BJ (cell line): ENCODE data around the gene ST3GAL4. TPM values are rescaled to one million over a fixed set of nuclear protein-coding genes. Genes with fewer than 3 reads are reported as not detected.

Experiments used
- CTCF ChIA-PET: fragments of 350-600 bp; formaldehyde crosslinking; extraction: SDS; loops from one replicate; lab custom pipeline; 2021; ENCODE audit warnings: antibody characterized with exemption, inconsistent platforms; lab: Yijun Ruan, JAX
- POLR2A ChIA-PET: fragments of 300-600 bp; sonication (Branson Sonifier 250); formaldehyde crosslinking; extraction: SDS; loops from one replicate; lab custom pipeline; 2021; ENCODE audit warnings: antibody characterized with exemption; lab: Charles Lee
- DNase-seq: peaks from one replicate; pipeline ENCODE4 v3.0.0-alpha.2; 2011; ENCODE audit warnings: low read depth
- H3K27me3 ChIP-seq: 2 replicates; pipeline ENCODE4 v1.6.0; 2011; ENCODE audit warnings: low read length; ENCODE audit not compliant: control insufficient read depth, insufficient read depth
- H3K36me3 ChIP-seq: 2 replicates; pipeline ENCODE4 v1.5.1; 2011; ENCODE audit warnings: low read length; ENCODE audit not compliant: control insufficient read depth, insufficient read depth
- H3K4me3 ChIP-seq: 2 replicates; pipeline ENCODE4 v1.5.1; 2011; ENCODE audit warnings: low read depth, mild to moderate bottlenecking, control low read depth, low read length
- polyA plus RNA-seq: library from polyadenylated mRNA; depleted of rRNA; stranded (reverse); fragments of >200 nt; gene quantifications from 2 replicates; pipeline ENCODE4 v1.2.3, GENCODE V29; 2011
- TF ChIP-seq, protein P1 (sequence below): IDR thresholded peaks from 2 replicates; pipeline ENCODE4 v1.5.1; 2011; ENCODE audit warnings: low read depth, mild to moderate bottlenecking, control low read depth, inconsistent platforms, low read length, moderate library complexity; ENCODE audit not compliant: insufficient read depth

Gene ST3GAL4
- polyA plus RNA-seq, 1 experiment: 31.8 TPM

DNA sequence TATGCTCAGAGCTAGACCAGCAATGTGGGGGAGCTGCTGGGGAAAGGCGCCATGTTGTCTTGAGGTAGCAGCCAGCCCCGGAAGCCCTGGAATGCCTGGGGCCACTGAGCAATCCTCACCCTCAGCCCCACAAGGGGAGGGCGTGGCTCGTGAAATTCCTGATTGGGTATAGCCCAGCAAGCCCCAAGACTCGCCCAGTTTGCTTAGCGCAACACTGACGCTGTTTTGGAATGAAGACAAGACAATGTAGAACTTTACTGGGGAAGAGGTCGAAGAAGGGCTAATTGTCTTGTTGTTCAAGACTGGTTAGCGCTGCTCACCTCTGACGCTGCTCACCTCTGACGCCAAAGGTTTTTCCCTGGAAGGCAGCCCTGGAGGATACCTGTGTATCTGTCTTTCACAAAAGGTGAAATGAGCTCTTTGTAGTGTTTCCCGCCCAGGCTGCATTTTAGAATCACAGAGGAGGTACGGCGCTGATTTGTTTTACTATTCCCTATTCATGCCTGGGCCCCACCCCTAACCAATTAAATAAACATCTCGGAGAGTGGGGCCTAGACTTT lies 47.6 kb downstream of the ST3GAL4 start:
- DNase-seq: no peak
- CTCF ChIA-PET: interaction anchor here (0.9 kb wide), 1 partner anchor 92 kb away, joined by 5 read pairs; no protein-coding TSS in a partner anchor
- TF ChIP-seq, protein P1, sequence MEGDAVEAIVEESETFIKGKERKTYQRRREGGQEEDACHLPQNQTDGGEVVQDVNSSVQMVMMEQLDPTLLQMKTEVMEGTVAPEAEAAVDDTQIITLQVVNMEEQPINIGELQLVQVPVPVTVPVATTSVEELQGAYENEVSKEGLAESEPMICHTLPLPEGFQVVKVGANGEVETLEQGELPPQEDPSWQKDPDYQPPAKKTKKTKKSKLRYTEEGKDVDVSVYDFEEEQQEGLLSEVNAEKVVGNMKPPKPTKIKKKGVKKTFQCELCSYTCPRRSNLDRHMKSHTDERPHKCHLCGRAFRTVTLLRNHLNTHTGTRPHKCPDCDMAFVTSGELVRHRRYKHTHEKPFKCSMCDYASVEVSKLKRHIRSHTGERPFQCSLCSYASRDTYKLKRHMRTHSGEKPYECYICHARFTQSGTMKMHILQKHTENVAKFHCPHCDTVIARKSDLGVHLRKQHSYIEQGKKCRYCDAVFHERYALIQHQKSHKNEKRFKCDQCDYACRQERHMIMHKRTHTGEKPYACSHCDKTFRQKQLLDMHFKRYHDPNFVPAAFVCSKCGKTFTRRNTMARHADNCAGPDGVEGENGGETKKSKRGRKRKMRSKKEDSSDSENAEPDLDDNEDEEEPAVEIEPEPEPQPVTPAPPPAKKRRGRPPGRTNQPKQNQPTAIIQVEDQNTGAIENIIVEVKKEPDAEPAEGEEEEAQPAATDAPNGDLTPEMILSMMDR: no peak

DNA sequence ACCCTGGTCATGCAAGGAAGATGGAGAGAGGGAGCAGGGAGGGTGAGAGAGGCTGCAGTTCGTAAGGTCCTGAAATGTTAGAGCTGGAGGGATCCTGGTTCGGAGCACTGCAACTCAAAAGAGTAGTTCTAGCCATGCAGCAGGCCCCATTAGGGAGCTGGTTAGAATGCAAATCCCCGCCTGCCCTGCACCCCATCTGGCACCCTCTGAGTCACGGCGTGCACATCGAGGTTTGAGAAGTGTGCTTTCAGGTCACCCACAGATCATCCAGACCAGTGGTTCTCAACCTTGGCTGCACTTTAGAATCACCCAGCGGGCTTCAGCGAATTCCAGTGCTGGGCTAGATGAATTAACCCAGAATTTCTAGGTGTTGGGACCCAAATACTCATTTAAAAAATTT lies 48.2 kb downstream of the ST3GAL4 start:
- POLR2A ChIA-PET: no interaction called here
- Histone ChIP-seq H3K27me3 (no peaks in the 10 kb centered on the region), H3K36me3 (peaks cover 13% of the 10 kb centered on the region), H3K4me3 (no peak overlapping the region)
- DNase-seq: no peak
- TF ChIP-seq, protein P1: no peak
- CTCF ChIA-PET: interaction anchor here (0.9 kb wide), 1 partner anchor 93 kb away, joined by 5 read pairs; no protein-coding TSS in a partner anchor

More for the DNA sequence above, 47.6 kb downstream of the ST3GAL4 start:
- H3K4me3 ChIP-seq: no peak overlapping the region
- peaks cover 10% of the 10 kb centered on the region; the same call in 1 of the 2 replicates for H3K36me3 ChIP-seq
- POLR2A ChIA-PET: no interaction called here
- no peaks in the 10 kb centered on the region for H3K27me3 ChIP-seq

DNA sequence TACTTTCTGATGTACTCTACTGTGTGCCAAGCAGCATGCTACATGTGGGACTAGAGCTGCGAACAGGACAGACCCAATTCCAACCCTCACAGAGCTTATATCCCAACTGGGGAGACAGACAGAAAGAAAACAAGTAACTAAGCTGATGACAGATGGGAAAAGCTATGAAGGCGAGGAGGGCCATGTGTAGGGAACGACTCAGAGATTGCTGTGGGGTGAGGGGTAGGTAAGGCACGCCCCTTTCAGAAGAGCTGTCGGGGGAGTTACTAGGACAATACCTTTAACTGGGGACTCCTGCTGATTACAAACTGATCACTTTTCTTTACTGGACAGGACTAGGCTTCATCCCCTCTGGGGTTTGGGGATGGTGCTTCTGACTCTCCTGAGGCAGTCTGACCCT lies 48.9 kb downstream of the ST3GAL4 start:
- Histone ChIP-seq H3K36me3 (peaks cover 20% of the 10 kb centered on the region), H3K4me3 (no peak overlapping the region), H3K27me3 (no peaks in the 10 kb centered on the region)
- TF ChIP-seq, protein P1: no peak
- DNase-seq: no peak
- POLR2A ChIA-PET: no interaction called here
- CTCF ChIA-PET: interaction anchor here (1.1 to 1.4 kb wide), 2 partner anchors 12 to 94 kb away, joined by 3 read pairs; no protein-coding TSS in a partner anchor

- TF ChIP-seq, protein P1: no peak
- no peak overlapping the region for H3K4me3 ChIP-seq
- H3K27me3 ChIP-seq: no peaks in the 10 kb centered on the region
- CTCF ChIA-PET: interaction anchor here (1.1 to 1.4 kb wide), 2 partner anchors 11 to 95 kb away, joined by 3 read pairs; no protein-coding TSS in a partner anchor
- DNase-seq: no peak
- H3K36me3 ChIP-seq: peaks cover 22% of the 10 kb centered on the region
- POLR2A ChIA-PET: no interaction called here
Measured at GRCh38 chr11:126405374-126405773, 49.9 kb downstream of the ST3GAL4 start.

DNA sequence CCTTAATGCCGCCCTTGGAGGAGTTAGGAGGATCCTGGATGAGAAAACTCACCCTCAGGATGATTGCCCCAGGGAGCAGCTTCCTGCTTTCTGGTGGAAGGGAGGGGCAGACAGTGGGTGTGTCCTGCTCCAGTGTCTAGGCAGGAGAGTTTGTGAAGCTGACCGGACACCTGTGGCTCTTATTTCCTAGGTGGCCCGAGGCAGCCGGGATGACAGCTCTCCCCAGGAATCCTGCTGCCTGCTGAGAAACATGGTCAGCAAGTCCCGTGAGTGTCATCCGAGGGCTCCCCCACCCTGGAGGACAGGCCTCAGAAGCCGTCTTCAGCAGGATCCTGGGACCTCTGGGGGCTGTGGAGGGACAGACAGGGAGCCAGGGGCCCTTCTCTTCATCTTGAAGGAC lies 50.4 kb downstream of the ST3GAL4 start:
- ChIA-PET POLR2A (no interaction called here), CTCF (interaction anchor here (1.4 kb wide), 1 partner anchor 11 kb away, joined by 3 read pairs; no protein-coding TSS in a partner anchor)
- no peak for DNase-seq
- Histone ChIP-seq H3K36me3 (peaks cover 22% of the 10 kb centered on the region), H3K4me3 (no peak overlapping the region), H3K27me3 (no peaks in the 10 kb centered on the region)
- TF ChIP-seq, protein P1: no peak
